Stimulated activated naive B cell treated with anti-CD40 and anti-IgM and Interleukin-4, amounts not matched to agents 10 μg/mL and 1 μg/mL and 100 μg/mL, for 72 hours (primary cell): Measurements from ENCODE around the gene LNPEP.

ENCODE experiments used
- ATAC-seq, 2 donors: fragments of 150-1000 bp; cut with Tn5 transposase; replicated peaks; 2 replicates each; pipeline ENCODE4 v1.10.0; 2021; ENCODE audit warnings: moderate library complexity in 1 of 2
- DNase-seq: peaks from one replicate; pipeline ENCODE4 v3.0.0; 2021
- H3K27ac Mint-ChIP-seq: one replicate; pipeline ENCODE4 v1.8.0; 2022; ENCODE audit warnings: mild to moderate bottlenecking, mixed read lengths
- H3K27me3 Mint-ChIP-seq, 2 donors: one replicate each; pipeline ENCODE4 v1.8.0; 2022; ENCODE audit warnings: mixed read lengths in 2 of 2
- H3K36me3 Mint-ChIP-seq, 2 donors: one replicate each; pipeline ENCODE4 v1.8.0; 2022; ENCODE audit warnings: mixed read lengths in 2 of 2, mild to moderate bottlenecking in 1 of 2
- H3K4me1 Mint-ChIP-seq, 2 donors: one replicate each; pipeline ENCODE4 v1.8.0; 2022; ENCODE audit warnings: mixed read lengths in 2 of 2, mild to moderate bottlenecking in 1 of 2
- H3K4me3 Mint-ChIP-seq, 2 donors: one replicate each; pipeline ENCODE4 v1.8.0; 2022; ENCODE audit warnings: mild to moderate bottlenecking in 2 of 2, mixed read lengths in 2 of 2, moderate library complexity in 1 of 2
- H3K9me3 Mint-ChIP-seq, 2 donors: one replicate each; pipeline ENCODE4 v1.8.0; 2022; ENCODE audit warnings: mixed read lengths in 2 of 2, mild to moderate bottlenecking in 1 of 2

LNPEP gene

DNA sequence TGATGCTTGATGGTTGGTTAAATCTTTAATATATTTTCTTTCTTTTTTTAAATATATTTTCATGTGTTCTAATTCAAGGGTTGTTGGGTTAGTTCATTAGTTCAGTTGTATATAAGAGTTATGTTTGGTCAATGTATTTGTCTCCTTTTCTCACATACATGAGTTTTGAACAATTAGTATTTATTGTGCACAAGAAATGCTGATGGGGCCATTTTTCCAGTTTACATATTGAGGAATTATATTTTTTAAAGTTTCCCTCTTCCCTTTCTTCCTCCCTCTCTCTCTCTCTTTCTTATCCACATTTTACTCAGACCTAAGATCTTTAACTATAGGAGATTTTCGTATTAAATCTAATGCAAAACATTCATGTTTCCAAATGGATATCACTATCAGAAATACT lies 74.0 kb downstream of the LNPEP start:
- H3K4me3 Mint-ChIP-seq = peak overlapping the region in 1 of 2 donors; percentile 11
- ATAC-seq (no peak), DNase-seq (no peak)
- peaks cover 0 to 4% of the 10 kb centered on the region in 2 donors for H3K9me3 Mint-ChIP-seq
- peak overlapping the region; percentile 43 for H3K27ac Mint-ChIP-seq
- H3K4me1 Mint-ChIP-seq = peaks cover 15 to 43% of the 10 kb centered on the region in 2 donors
- no peaks in the 10 kb centered on the region for H3K27me3 Mint-ChIP-seq
- peaks cover 37 to 38% of the 10 kb centered on the region in 2 donors for H3K36me3 Mint-ChIP-seq

DNA sequence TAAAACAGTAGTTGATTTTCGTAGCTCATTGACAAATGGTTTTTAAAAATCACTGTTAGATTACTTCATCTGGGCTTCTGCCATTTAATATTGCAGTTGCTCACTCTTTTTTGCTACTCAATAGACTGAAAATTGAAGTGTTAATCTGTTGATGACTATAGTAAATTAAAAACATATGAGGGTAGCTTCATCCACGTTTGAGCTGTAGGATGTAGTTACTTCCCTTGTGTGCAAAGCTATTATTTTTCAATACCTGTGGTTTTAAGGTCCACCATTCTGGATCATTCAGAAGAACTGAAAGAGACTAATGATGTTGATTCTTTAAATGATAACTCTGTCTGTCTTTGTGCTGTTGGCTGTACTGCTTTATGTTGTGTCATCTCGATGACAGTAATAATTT lies 74.7 kb downstream of the LNPEP start:
- peaks cover 15 to 43% of the 10 kb centered on the region in 2 donors for H3K4me1 Mint-ChIP-seq
- peak overlapping the region; percentile 43 for H3K27ac Mint-ChIP-seq
- peaks cover 44 to 45% of the 10 kb centered on the region in 2 donors for H3K36me3 Mint-ChIP-seq
- H3K4me3 Mint-ChIP-seq = no peak overlapping the region
- no peak for DNase-seq
- no peaks in the 10 kb centered on the region for H3K27me3 Mint-ChIP-seq
- H3K9me3 Mint-ChIP-seq = peaks cover 0 to 4% of the 10 kb centered on the region in 2 donors
- peak in 1 of 2 donors; percentile 7 for ATAC-seq

GRCh38 chr5:97011567-97011966 lies 75.7 kb downstream of the LNPEP start:
- H3K27me3 Mint-ChIP-seq = no peaks in the 10 kb centered on the region
- no peak for DNase-seq
- peaks cover 15 to 42% of the 10 kb centered on the region in 2 donors for H3K4me1 Mint-ChIP-seq
- no peak overlapping the region for H3K27ac Mint-ChIP-seq
- no peak overlapping the region for H3K4me3 Mint-ChIP-seq
- H3K36me3 Mint-ChIP-seq = peaks cover 41 to 45% of the 10 kb centered on the region in 2 donors
- H3K9me3 Mint-ChIP-seq = peaks cover 0 to 4% of the 10 kb centered on the region in 2 donors
- ATAC-seq = no peak

DNA sequence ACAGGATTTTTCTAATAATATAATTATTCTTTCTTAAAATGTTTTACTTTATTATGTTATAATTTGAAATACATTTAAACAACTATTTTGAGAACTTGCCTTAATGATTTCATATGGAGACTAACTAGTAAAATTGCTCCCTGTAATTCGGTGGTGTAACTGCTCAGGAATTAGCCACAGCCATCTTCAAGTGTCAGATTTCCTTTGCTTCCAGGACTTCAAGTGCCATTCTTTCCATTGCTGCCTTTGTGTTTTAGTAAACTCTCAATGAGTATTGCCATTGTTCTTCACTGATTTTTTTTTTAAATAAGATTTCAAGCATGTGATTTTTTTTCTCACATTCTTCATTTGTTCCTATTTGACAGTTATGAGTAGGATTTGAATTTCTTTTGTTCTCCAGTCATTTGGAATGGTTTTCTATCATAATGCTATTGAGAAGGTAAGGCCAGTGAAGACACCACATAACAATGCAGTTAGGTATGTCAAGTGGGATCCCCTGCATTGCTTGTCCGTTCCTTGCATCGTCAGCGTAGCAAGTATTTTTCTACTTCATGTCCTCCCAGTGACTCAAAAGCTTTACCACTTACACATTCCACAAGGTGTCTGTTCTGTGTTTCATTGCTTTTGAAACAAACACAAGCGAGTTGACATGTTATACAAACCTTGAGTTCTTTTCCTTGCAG lies 83.7 kb downstream of the LNPEP start:
- H3K27ac Mint-ChIP-seq = no peak overlapping the region
- DNase-seq (no peak), ATAC-seq (no peak)

GRCh38 chr5:97021416-97021815 lies 85.5 kb downstream of the LNPEP start:
- Mint-ChIP-seq H3K27ac (no peak overlapping the region), H3K27me3 (no peaks in the 10 kb centered on the region), H3K4me1 (peaks cover 2 to 20% of the 10 kb centered on the region in 2 donors), H3K36me3 (peaks cover 32 to 45% of the 10 kb centered on the region in 2 donors), H3K9me3 (no peaks in the 10 kb centered on the region), H3K4me3 (no peak overlapping the region)
- ATAC-seq = no peak
- no peak for DNase-seq

More for the DNA sequence above, 83.7 kb downstream of the LNPEP start:
- Mint-ChIP-seq H3K4me1 (peaks cover 2 to 20% of the 10 kb centered on the region in 2 donors), H3K9me3 (no peaks in the 10 kb centered on the region), H3K27me3 (no peaks in the 10 kb centered on the region), H3K4me3 (no peak overlapping the region), H3K36me3 (peaks cover 36 to 53% of the 10 kb centered on the region in 2 donors)

- H3K4me1 Mint-ChIP-seq = peaks cover 2 to 20% of the 10 kb centered on the region in 2 donors
- H3K27ac Mint-ChIP-seq = peak overlapping the region; percentile 20
- H3K27me3 Mint-ChIP-seq = no peaks in the 10 kb centered on the region
- no peak overlapping the region for H3K4me3 Mint-ChIP-seq
- peak; percentile 80 to 87 for ATAC-seq
- no peak for DNase-seq
- H3K36me3 Mint-ChIP-seq = peaks cover 37 to 52% of the 10 kb centered on the region in 2 donors
- no peaks in the 10 kb centered on the region for H3K9me3 Mint-ChIP-seq
Observed at GRCh38 chr5:97022898-97023297, 87.0 kb downstream of the LNPEP start.

DNA sequence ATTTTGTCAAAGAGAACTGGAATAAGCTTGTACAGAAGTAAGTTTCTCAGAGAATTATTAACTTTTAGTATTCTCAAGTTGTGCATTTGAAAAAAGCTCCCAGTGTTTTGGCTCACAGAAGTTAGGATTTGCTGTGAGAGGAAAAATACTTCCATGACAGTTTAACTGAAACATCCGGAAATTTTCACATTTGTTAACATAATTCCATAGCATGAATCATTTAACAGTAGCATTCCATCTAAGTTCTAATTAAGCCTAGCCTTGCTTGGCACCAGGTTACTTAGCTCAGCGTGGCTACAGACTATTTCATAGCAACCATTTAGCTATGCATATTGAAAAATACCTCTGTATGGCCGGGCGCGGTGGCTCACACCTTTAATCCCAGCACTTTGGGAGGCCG lies 90.8 kb downstream of the LNPEP start:
- Mint-ChIP-seq H3K4me1 (peaks cover 2 to 17% of the 10 kb centered on the region in 2 donors), H3K36me3 (peaks cover 51 to 59% of the 10 kb centered on the region in 2 donors), H3K27ac (no peak overlapping the region), H3K9me3 (no peaks in the 10 kb centered on the region), H3K27me3 (no peaks in the 10 kb centered on the region), H3K4me3 (no peak overlapping the region)
- ATAC-seq (no peak), DNase-seq (no peak)

DNA sequence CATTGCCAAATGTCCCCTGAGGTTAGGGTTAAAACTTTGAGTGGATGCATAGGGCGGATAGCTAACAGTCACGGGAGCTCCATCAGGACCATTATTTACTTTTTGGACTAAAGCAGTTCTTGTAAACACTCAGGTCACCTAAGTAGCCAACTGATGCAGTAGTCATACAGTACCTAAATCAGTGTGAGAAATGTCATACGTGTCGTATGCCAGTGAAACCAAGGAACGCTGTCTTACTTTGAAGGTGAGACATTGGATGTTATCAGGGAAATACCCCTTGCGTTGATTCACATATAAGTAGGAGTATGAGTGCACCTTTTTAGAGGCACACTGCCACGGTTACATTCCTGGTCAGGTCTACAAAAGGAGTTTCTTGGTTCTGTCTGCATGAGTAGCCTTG lies 101.9 kb downstream of the LNPEP start:
- H3K9me3 Mint-ChIP-seq = no peaks in the 10 kb centered on the region
- DNase-seq = no peak
- H3K4me3 Mint-ChIP-seq = no peak overlapping the region
- peak; percentile 36 to 69 for ATAC-seq
- no peaks in the 10 kb centered on the region for H3K27me3 Mint-ChIP-seq
- peaks cover 6 to 23% of the 10 kb centered on the region in 2 donors for H3K4me1 Mint-ChIP-seq
- H3K36me3 Mint-ChIP-seq = peaks cover 5 to 28% of the 10 kb centered on the region in 2 donors
- H3K27ac Mint-ChIP-seq = peak overlapping the region; percentile 59

DNA sequence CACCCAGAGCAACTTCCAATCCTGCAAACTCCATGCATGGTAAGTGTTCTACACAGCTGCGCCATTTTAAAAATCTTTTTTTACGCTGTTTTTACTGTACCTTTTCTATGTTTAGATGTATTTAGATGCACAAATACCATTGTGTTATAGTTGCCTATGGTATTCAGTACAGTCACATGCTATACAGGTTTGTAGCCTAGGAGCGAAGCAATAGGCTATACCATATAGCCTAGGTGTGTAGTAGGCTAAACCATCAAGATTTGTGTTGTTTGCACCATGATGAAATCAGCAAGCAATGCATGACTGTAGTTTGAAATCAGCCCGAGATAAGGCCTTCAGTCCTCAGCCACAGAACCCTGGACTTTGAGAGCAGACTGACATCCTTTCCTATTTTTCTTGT lies 105.4 kb downstream of the LNPEP start:
- Mint-ChIP-seq H3K4me1 (peaks cover 4 to 30% of the 10 kb centered on the region in 2 donors), H3K9me3 (no peaks in the 10 kb centered on the region), H3K27me3 (no peaks in the 10 kb centered on the region), H3K27ac (no peak overlapping the region), H3K36me3 (peaks cover 3 to 9% of the 10 kb centered on the region in 2 donors), H3K4me3 (no peak overlapping the region)
- DNase-seq (no peak), ATAC-seq (no peak)

DNA sequence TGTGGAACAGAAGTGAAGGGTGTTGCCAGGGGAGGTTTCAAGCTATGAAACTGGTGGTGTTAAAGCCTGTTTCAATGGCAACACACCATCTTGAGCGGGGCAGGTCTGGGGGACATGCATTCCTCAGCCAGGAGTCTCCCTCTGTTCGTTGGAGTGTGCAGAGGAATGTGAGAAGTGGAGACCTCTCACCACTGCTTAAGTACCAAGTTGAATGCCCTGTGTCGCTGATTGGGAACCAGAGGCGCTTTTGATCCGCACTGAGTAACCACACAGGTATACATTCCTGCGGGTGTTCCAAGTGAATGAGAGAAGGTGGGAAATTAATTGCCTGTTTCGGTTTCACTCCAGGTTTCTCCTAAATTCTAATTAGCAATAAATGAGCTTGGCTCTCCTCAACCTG lies 107.1 kb downstream of the LNPEP start:
- no peaks in the 10 kb centered on the region for H3K36me3 Mint-ChIP-seq
- no peak for ATAC-seq
- peaks cover 2 to 19% of the 10 kb centered on the region in 2 donors for H3K4me1 Mint-ChIP-seq
- no peak overlapping the region for H3K4me3 Mint-ChIP-seq
- H3K27me3 Mint-ChIP-seq = no peaks in the 10 kb centered on the region
- no peak overlapping the region for H3K27ac Mint-ChIP-seq
- no peak for DNase-seq
- H3K9me3 Mint-ChIP-seq = no peaks in the 10 kb centered on the region

DNA sequence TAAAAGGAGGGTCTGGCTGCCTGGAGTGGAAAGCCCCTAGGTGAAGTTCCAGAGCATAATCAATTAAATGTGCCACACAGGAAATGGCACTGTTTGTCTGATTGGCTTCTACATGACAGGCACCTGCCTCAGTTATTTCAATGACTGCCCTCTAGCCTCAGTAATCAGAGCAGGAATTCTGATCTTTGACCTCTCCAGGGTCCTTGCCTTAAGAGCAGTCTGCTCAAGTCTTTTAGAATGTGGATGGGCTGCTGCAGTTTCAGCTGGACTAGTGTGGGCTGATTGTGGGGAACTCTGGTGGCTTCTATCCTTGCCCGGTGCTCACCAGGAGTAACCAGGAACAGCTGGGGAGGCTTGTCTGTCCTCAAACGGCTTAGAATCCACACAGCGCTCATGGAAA lies 107.6 kb downstream of the LNPEP start:
- Mint-ChIP-seq H3K9me3 (no peaks in the 10 kb centered on the region), H3K27ac (peak overlapping the region; percentile 4), H3K36me3 (no peaks in the 10 kb centered on the region), H3K4me3 (no peak overlapping the region), H3K27me3 (no peaks in the 10 kb centered on the region), H3K4me1 (peaks cover 2 to 19% of the 10 kb centered on the region in 2 donors)
- ATAC-seq = no peak
- no peak for DNase-seq

DNA sequence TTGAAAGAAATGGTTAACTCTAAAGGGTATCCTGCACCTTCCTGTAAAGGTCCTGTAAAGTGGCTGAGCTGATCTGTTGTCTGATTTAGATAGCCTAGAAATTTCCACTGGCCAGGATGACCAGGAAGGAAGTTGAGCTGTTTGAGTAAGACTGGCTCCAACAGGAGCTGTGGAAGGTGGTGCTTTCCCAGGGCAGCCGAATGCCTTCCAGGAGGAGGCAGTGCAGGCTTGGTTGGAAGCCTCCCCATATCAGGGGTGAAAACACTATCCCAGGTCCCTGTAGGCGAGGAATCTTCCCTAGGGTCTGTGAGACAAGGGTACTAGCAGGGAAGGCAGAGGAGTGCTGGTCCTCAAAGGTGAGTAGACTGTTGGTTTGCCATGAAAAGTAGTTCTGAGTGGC lies 108.2 kb downstream of the LNPEP start:
- Mint-ChIP-seq H3K27me3 (no peaks in the 10 kb centered on the region), H3K27ac (peak overlapping the region; percentile 73), H3K9me3 (no peaks in the 10 kb centered on the region), H3K4me1 (peaks cover 2 to 15% of the 10 kb centered on the region in 2 donors), H3K36me3 (no peaks in the 10 kb centered on the region), H3K4me3 (no peak overlapping the region)
- DNase-seq (no peak), ATAC-seq (no peak)

DNA sequence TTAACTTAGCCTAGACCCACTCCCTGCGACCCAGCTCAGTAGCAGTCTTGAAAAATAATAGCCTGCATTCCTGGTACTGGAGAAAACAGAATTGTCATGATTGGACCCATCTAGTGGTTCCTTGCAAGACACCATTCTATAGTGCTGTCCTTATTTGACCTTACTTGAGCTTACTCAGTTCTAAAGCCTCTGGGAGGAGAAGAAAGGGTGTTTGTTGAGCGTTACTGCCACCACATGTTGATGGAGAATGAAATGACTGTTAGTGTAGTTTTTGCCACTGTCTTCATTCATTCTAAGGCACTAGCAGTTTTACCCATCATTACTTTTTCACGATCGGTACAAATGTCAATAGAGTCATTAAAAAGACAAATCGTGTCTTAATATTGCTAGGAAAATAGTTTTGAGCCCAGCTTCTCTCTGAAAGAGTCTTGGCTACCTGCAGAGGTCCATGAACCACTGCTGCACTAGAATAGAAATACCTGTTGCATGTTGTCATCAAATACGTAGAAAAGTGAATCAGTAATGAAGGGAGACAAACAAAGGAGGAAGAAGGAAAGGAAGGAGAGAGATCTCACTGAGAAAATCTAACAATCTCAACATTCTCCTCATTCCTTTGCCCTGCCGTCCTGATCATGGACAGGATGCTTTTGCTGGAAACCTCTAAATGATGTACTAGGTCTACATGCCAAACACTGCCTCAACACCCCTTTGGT lies 110.5 kb downstream of the LNPEP start:
- peak in 1 of 2 donors; percentile 59 for ATAC-seq
- H3K9me3 Mint-ChIP-seq = no peaks in the 10 kb centered on the region
- no peak for DNase-seq
- H3K27ac Mint-ChIP-seq = no peak overlapping the region
- H3K27me3 Mint-ChIP-seq = no peaks in the 10 kb centered on the region
- no peak overlapping the region for H3K4me3 Mint-ChIP-seq
- H3K36me3 Mint-ChIP-seq = peaks cover 2 to 5% of the 10 kb centered on the region in 2 donors
- peaks cover 2 to 14% of the 10 kb centered on the region in 2 donors for H3K4me1 Mint-ChIP-seq

DNA sequence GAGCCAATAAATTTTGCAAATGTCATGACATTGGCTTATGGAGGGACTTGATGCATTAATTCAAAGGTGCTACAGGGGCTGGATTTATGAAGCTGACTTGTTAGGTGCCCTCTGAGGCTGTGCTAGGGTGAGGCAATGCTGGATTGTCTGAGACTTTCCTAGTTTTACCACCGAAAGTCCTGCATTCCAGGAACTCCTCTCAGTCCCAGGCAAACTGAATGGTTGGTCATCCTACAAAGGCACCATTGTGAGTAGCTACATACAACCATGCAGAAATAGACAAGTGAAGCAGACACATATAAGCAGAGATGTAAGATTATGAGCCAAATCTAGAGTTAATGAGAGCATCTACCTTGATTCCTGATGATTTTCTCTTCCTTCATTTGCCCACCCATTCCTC lies 111.2 kb downstream of the LNPEP start:
- peaks cover 2 to 8% of the 10 kb centered on the region in 2 donors for H3K36me3 Mint-ChIP-seq
- H3K4me3 Mint-ChIP-seq = no peak overlapping the region
- ATAC-seq = no peak
- no peak for DNase-seq
- no peaks in the 10 kb centered on the region for H3K27me3 Mint-ChIP-seq
- peaks cover 2 to 14% of the 10 kb centered on the region in 2 donors for H3K4me1 Mint-ChIP-seq
- H3K9me3 Mint-ChIP-seq = no peaks in the 10 kb centered on the region
- no peak overlapping the region for H3K27ac Mint-ChIP-seq

GRCh38 chr5:97049175-97049574 lies 113.3 kb downstream of the LNPEP start:
- Mint-ChIP-seq H3K9me3 (peaks cover 0 to 2% of the 10 kb centered on the region in 2 donors), H3K27ac (no peak overlapping the region), H3K27me3 (no peaks in the 10 kb centered on the region), H3K4me1 (no peaks in the 10 kb centered on the region), H3K4me3 (no peak overlapping the region), H3K36me3 (peaks cover 4 to 12% of the 10 kb centered on the region in 2 donors)
- DNase-seq = no peak
- peak; percentile 46 to 72 for ATAC-seq
